Lung (tissue), 12 donors: ENCODE data around the gene NEK7. TPM values are rescaled to one million over a fixed set of nuclear protein-coding genes. Genes with fewer than 3 reads are reported as not detected.
A peak's percentile ranks its signal among the peaks of the same experiment; 100 is the strongest.

Source experiments
- ATAC-seq: fragments of 200-7000 bp; cut with Tn5 transposase; one replicate; pipeline ENCODE4 v1.9.1; 2020; ENCODE audit warnings: moderate number of reproducible peaks; ENCODE audit not compliant: insufficient read depth, low FRiP score
- DNase-seq, 3 donors: peaks; one replicate each; pipeline ENCODE4 v3.0.0-alpha.2; 2013 to 2017
- H3K27ac ChIP-seq, 2 donors: one replicate each; pipeline ENCODE4 v1.5.1; 2013; ENCODE audit warnings: mild to moderate bottlenecking in 2 of 2, moderate library complexity in 2 of 2, control low read depth in 1 of 2, inconsistent platforms in 1 of 2, low read depth in 1 of 2, low read length in 1 of 2
- H3K27me3 ChIP-seq, 3 donors: one replicate each; pipeline ENCODE4 v1.5.1; 2013; ENCODE audit warnings: low read length in 2 of 3; ENCODE audit not compliant: control insufficient read depth in 3 of 3, insufficient read depth in 3 of 3
- H3K36me3 ChIP-seq, 4 donors: one replicate each; pipeline ENCODE4 v1.5.1; 2013; ENCODE audit warnings: low read length in 4 of 4, mild to moderate bottlenecking in 1 of 4, moderate library complexity in 1 of 4; ENCODE audit not compliant: control insufficient read depth in 4 of 4, insufficient read depth in 4 of 4
- H3K4me1 ChIP-seq, 5 donors: one replicate each; pipeline ENCODE4 v1.5.1; 2013; ENCODE audit warnings: low read length in 5 of 5, mild to moderate bottlenecking in 2 of 5, moderate library complexity in 1 of 5; ENCODE audit not compliant: control insufficient read depth in 5 of 5, insufficient read depth in 5 of 5
- H3K4me3 ChIP-seq: one replicate; pipeline ENCODE4 v1.5.1; 2013; ENCODE audit warnings: mild to moderate bottlenecking, control low read depth, moderate library complexity
- H3K9ac ChIP-seq, 2 donors: one replicate each; pipeline ENCODE4 v1.5.1; 2013; ENCODE audit warnings: low read length in 2 of 2, control low read depth in 1 of 2; ENCODE audit not compliant: insufficient read depth in 1 of 2
- H3K9me3 ChIP-seq, 4 donors: one replicate each; pipeline ENCODE4 v1.5.1; 2013; ENCODE audit warnings: low read length in 3 of 4, mild to moderate bottlenecking in 1 of 4, moderate library complexity in 1 of 4; ENCODE audit not compliant: control insufficient read depth in 4 of 4, insufficient read depth in 3 of 4
- CTCF ChIP-seq: IDR thresholded peaks from 2 replicates; pipeline ENCODE4 v1.5.1; 2012; ENCODE audit warnings: mild to moderate bottlenecking; ENCODE audit errors: control extremely low read depth, extremely low read depth
- WGBS, 2 donors: extraction: QIAGEN DNeasy Blood & Tissue Kit; methylation state at CpG; one replicate each; pipeline ENCODE4 v1.1.7; 2013; 5-methylcytosine and 5-hydroxymethylcytosine counted together
- polyA plus RNA-seq, 2 donors: library from polyadenylated mRNA; stranded (reverse); fragments of 200-250 nt; gene quantifications; one replicate each; pipeline ENCODE4 v1.2.1, GENCODE V29; 2013
- total RNA-seq, 2 donors: library from RNA; depleted of rRNA in 1 of 2; stranded (reverse); fragments of >200 nt in 1 of 2; gene quantifications; one replicate each; pipeline ENCODE4 v1.2.1, GENCODE V29; 2014 to 2021
- donor health status: control.
- donor health status: control.
- donor health status: Bipolar disorder and iron deficiency.
- donor health status: healthy.
- donor health status: DM: yes; HTN: yes; CAD: no.

The NEK7 gene
- total and polyA plus RNA-seq, 4 donors, result 23.9 to 132 (median 64.2) TPM

- no peaks in the 10 kb centered on the region for H3K36me3 ChIP-seq
- no peak overlapping the region for H3K9ac ChIP-seq
- H3K27ac ChIP-seq, result no peak overlapping the region
- H3K9me3 ChIP-seq, result peaks cover 0 to under 1% (median 0%) of the 10 kb centered on the region in 4 donors
- DNase-seq (no peak), ATAC-seq (no peak)
- TF ChIP-seq CTCF, result no peak
- no peak overlapping the region for H3K4me3 ChIP-seq
- no peaks in the 10 kb centered on the region for H3K27me3 ChIP-seq
- H3K4me1 ChIP-seq, result peaks cover 0 to 2% (median 0%) of the 10 kb centered on the region in 5 donors
These were observed 47.5 kb upstream of the NEK7 start for GRCh38 chr1:198109371-198109715.

GRCh38 chr1:198113342-198113750, 43.5 kb upstream of the NEK7 start:
- ATAC-seq, result no peak
- Histone ChIP-seq H3K9ac (no peak overlapping the region), H3K27me3 (no peaks in the 10 kb centered on the region), H3K4me3 (no peak overlapping the region), H3K27ac (no peak overlapping the region), H3K9me3 (peaks cover 0 to 2% (median 0%) of the 10 kb centered on the region in 4 donors), H3K36me3 (no peaks in the 10 kb centered on the region), H3K4me1 (peaks cover 0 to 6% (median 0%) of the 10 kb centered on the region in 5 donors)
- no peak for TF ChIP-seq CTCF
- peak in 1 of 3 donors; percentile 37 for DNase-seq

DNA sequence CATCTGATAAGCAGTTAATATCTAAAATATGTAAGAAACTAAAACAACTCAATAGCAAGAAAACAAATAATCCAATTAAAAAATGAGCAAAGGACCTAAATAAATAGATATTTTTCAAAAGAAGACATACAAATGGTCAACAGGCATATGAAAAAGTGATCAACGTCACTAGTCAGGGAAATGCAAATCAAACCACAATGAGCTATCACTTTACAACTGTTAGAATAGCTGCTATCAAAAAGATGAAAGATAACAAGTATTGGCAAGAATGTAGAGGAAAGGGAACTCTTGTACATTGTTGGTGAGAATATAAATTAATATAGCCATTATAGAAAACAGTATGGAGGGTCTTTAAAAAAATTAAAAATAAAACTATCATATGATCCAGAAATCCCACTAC, 40.7 kb upstream of the NEK7 start:
- ATAC-seq (no peak), DNase-seq (no peak)
- Histone ChIP-seq H3K27ac (no peak overlapping the region), H3K4me1 (peaks cover 0 to 6% (median 0%) of the 10 kb centered on the region in 5 donors), H3K9me3 (peaks cover 0 to 2% (median 0%) of the 10 kb centered on the region in 4 donors), H3K36me3 (no peaks in the 10 kb centered on the region), H3K27me3 (no peaks in the 10 kb centered on the region), H3K9ac (no peak overlapping the region), H3K4me3 (no peak overlapping the region)
- TF ChIP-seq CTCF, result no peak
- WGBS, 2 donors, result 65 to 69% methylated on average over 1 of the region's 1 CpG

DNA sequence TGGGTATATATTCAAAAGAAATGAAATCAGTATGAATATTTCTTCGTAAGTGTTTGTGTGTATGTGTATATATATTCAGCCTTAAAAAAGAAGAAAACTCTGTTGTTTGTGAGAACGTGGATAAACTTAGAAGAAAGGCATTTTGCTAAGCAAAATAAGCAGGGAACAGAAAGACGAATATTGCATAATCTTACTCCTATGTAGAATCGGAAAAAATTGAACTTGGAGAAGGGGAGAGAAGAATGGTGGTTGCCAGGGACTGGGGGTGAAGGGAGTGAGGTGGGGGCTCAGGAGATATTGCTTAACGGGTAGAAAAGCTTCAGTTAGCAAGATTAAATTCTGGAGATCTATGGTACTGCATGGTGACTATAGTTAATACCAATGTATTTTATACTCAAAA, 40.3 kb upstream of the NEK7 start:
- no peak for TF ChIP-seq CTCF
- ATAC-seq (no peak), DNase-seq (no peak)
- Histone ChIP-seq H3K27me3 (no peaks in the 10 kb centered on the region), H3K36me3 (no peaks in the 10 kb centered on the region), H3K9me3 (peaks cover 0 to 2% (median 0%) of the 10 kb centered on the region in 4 donors), H3K4me3 (no peak overlapping the region), H3K9ac (no peak overlapping the region), H3K4me1 (peaks cover 0 to 6% (median 0%) of the 10 kb centered on the region in 5 donors), H3K27ac (no peak overlapping the region)
- 91 to 94% methylated on average over 5 of the region's 5 CpGs for WGBS, 2 donors
